NCI-H345 (cell line): ENCODE measurements around the gene ZNF777.
A peak's percentile ranks its signal among the peaks of the same experiment; 100 is the strongest.

Source experiments
- DNase-seq: peaks from one replicate; lab custom pipeline; 2025; lab: John Stamatoyannopoulos, UW

The ZNF777 gene

GRCh38 chr7:149476791-149477190 lies 15.9 kb upstream of the ZNF777 start:
- DNase-seq: no peak

DNA sequence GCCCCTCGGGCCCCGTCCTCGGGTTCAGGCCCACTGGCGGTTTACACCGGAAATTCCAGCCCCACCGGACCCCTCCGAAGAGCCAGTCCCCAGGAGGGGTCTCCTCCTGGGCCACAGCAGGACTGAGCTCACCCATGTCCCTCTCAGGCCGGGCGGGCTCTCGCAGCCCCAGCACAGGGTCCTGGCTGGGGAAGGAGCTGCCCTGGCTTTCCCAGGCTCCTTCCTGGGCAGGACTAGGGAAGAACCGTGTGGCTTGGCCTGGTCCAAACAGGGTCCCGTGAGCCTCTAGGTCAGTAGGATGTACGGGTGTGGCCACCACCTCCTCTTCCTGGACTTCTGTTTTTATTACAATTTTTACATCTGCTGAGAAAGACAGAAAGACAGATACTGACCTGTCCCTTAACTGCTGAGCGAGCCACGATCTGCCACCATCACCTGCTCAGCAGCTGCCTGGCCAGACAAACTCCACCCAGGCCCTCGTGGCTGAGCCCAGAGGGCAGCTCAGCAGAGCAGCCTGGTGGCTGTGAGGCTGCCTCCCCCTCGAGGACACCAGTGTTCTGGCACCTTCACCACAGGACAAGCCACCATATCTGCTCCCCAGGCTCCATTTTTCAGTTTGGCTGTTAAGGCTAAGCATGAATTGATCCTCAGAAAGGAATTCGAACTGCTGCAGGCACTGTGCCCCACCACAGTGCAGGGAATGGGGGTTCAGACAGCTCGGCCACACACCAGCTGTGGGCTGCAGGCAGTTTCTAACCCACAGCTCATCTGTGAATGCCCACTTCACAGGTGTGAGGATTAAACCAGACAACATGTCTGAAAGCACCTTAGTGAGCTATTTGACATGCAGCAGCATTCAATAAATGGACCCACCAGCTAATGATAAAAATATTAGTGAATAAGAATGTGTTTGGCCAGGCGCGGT lies 14.5 kb upstream of the ZNF777 start:
- DNase-seq: no peak

GRCh38 chr7:149474309-149475120 lies 13.7 kb upstream of the ZNF777 start:
- no peak for DNase-seq

DNA sequence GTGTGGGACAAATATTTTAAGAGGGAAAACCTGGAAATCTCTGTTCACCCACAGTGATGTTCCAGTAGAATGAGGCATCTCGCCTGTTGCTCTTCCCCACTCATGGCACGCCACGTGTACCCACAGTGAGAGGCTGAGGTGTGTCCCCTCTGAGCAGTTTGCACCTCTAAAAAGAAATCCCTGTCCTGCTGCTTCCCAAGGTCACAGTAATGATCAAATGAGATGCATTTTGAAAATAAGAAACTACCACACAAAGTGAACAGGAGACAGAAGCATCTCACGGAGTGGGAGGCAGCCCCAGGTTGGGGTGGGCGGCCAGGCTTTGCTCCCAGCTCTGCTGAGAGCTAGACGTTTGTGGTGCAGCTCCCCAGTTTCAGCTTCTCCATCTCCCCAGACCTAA lies 12.4 kb upstream of the ZNF777 start:
- no peak for DNase-seq

GRCh38 chr7:149471289-149471953 lies 10.6 kb upstream of the ZNF777 start:
- DNase-seq: no peak

- no peak for DNase-seq
These were observed 8.9 kb upstream of the ZNF777 start for GRCh38 chr7:149469806-149470205.

GRCh38 chr7:149468208-149468607 lies 7.3 kb upstream of the ZNF777 start:
- DNase-seq: no peak

DNA sequence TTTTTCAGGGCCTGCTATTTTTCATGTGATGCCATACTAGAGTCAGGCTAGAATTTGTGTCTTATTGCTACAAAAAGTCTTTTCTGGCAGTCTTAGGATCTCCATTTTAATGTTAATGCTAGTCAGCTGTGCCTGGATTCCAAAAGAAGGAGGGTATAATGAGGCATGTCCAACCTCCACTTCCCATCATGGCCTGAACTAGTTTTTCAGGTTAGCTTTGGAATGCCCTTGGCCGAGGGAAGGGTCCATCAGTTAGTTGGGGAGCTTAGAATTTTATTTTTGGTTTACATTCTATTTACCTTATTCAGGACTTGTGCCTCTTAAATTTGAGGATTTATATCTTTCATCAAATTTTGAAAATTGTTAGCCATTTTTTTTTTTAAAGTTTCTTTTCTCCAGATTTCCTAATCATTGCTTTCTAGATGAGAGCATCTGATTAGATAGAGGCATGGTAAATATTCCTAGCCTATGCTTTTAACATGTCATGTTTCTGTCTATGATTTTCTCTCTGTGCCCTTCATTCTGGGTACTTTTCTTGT lies 6.5 kb upstream of the ZNF777 start:
- no peak for DNase-seq

DNA sequence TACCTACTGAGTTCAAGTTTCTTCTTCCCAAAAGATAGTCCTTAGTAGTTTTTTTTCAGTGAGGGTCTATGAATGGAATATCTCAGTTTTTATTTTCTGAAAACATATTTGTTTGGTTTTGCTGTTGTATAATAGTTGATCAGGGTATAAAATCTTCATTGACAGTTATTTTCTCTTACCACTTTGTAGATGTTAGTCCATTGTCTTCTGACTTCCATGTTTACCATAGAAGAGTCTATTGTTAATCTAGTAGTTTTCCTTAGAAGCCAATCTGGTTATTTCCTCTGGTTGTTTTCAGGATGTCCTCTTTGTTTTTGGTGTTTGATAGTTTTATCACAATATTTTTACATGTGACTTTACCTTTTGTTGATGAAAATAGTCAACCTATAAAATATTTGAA lies 5.5 kb upstream of the ZNF777 start:
- DNase-seq: no peak

- DNase-seq: no peak
These were observed 2.8 kb upstream of the ZNF777 start for GRCh38 chr7:149463500-149464161.

DNA sequence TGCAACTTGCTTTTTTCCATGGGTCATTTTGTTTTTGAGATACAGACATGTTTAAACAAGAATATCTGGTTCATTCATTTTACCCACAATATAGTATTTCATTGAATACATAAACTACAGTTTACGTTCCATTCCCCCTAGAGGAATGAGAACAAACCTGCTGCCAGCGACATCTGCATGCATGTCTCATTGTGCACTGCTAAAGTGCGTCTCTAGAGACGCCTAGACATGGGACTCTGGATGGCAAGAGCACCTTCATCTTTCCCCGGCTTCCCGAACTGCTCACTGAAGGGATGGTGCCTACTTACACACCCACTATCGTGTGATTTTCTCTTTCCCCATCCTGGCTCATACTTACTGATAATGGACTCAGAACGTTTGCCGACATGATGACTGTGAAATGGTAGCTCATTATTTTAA lies 1.2 kb upstream of the ZNF777 start:
- DNase-seq: no peak

DNA sequence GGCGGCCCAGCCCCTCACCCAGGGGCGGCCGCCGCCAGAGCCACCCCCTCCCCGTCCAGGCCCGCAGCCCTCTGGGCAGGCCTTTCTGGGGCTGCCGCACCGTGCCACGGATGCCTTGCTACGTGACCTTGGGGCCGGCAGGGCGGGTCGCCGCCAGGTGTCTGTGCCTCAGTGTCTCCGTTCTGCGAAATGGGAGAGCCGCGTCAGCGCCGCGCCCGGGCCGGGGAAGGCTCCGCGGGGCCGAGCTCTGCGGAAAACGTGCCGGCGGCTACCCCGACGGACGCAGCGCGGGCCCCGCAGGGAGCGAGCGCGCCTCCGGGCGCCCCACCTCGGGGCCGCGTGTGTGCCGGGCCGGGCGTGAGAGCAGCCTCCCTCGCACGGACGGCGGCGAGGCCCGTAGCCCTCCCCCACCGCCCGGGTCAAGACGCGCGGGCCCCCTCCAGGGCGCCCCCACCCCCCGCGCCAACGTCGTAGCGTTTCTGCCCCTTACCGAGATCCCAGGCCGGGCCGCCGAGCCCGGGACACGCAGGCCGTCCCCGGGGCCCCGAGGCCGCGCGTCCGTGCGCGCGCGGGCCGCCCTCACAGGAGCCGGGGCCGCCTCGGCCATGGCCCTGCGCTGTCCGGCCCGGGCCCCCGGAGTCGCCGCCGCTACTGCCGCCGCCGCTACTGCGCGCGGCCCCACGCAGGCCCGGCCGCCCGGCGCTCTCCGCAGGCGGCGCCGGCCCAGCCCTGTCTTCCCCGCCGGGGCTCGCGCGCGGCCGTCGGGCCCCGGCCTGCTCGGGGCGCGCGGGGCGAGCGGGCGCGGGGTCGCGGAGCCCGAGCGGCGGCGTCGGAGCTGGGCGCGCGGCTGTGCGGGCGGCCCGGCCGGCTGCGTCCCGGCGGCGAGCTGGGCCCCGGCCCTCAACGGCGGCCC lies 1.1 kb downstream of the ZNF777 start:
- peak; percentile 7 for DNase-seq

- no peak for DNase-seq
These were observed 1.7 kb downstream of the ZNF777 start for GRCh38 chr7:149459201-149459539.

DNA sequence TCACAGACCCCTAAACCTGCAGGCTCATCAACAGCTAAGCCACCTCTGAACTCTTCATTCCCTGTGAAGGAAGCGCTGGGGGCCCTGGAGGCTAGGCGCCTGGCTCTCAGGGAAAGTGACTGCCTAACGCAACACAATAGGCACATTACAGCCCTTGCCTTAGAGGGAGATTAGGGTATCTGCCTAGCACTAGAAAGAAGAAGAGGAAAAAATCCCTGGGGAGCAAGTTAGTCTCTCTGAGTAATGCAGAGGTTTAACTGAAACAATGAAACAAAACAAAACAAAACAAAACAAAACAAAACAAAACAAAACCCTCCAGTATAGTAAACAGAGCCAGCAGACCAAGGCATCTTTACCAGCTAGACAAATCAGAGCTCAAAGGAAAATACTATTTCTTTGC lies 2.6 kb downstream of the ZNF777 start:
- DNase-seq: no peak

- DNase-seq: no peak
These were observed 3.1 kb downstream of the ZNF777 start for GRCh38 chr7:149457766-149458165.

- no peak for DNase-seq
These were observed 4.1 kb downstream of the ZNF777 start for GRCh38 chr7:149456506-149457421.

GRCh38 chr7:149455175-149455950 lies 5.5 kb downstream of the ZNF777 start:
- no peak for DNase-seq

- no peak for DNase-seq
These were observed 6.1 kb downstream of the ZNF777 start for GRCh38 chr7:149454750-149455149.

DNA sequence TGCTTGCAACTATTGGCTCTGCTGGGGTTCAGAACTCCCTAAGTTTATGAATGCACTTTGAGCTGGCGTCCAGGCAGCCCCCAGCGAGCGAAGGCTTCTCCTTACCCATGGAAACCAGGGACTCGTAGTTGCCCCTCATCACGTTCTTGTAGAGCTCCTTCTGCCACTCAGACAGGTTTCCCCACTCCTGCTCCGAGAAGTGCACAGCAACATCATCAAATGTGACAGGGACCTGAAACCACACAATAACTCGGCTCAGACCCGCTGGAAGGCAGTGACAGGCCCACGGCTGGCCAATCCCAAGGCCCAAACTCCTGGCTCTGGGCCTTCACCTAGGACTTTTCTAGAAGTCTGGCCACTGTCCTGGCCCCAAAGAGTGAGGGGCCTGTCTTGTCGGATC lies 6.9 kb downstream of the ZNF777 start:
- no peak for DNase-seq
